ENCODE results near the gene REM2.

Gene REM2

DNA sequence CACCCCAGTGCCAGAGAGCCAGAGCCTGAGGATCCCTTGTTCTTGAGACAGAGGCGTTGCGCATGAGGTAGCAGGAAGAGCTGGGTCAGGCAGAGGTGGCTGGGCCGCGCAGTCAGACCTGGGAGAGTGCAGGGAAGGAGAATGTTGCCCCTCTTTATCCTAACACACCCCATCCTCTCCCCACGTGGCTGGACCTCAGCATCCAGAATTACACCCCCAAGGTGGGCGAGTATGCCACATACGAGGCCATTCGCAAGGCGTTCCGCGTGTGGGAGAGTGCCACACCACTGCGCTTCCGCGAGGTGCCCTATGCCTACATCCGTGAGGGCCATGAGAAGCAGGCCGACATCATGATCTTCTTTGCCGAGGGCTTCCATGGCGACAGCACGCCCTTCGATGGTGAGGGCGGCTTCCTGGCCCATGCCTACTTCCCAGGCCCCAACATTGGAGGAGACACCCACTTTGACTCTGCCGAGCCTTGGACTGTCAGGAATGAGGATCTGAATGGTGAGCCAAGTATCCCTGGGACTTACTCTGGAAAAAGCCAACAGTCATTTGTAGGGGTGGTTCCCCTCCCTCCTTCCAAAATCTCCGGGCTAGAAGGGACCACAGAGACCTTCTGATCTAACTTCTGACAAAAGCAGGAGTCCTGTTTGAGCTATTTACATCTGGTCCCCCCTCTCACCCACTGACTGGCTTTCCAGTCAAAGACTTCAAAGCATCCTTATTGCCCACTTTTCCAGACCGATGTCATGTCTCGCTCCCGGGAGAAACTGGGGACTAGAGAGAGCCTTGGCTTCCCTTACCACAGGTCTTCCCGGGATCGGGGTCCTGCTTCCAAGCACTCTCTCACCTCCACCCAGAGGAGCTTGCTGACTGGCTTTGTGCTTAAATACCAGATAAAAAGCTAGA is 40.6 kb upstream of the REM2 start:
- TF ChIP-seq, protein P1, sequence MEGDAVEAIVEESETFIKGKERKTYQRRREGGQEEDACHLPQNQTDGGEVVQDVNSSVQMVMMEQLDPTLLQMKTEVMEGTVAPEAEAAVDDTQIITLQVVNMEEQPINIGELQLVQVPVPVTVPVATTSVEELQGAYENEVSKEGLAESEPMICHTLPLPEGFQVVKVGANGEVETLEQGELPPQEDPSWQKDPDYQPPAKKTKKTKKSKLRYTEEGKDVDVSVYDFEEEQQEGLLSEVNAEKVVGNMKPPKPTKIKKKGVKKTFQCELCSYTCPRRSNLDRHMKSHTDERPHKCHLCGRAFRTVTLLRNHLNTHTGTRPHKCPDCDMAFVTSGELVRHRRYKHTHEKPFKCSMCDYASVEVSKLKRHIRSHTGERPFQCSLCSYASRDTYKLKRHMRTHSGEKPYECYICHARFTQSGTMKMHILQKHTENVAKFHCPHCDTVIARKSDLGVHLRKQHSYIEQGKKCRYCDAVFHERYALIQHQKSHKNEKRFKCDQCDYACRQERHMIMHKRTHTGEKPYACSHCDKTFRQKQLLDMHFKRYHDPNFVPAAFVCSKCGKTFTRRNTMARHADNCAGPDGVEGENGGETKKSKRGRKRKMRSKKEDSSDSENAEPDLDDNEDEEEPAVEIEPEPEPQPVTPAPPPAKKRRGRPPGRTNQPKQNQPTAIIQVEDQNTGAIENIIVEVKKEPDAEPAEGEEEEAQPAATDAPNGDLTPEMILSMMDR (IDR thresholded peaks at IDR 0.05; ENCODE audit: low read depth, low read length, poor library complexity, severe bottlenecking), result no peak
- no peak for TF ChIP-seq EZH2phosphoT487 (IDR thresholded peaks at IDR 0.05; ENCODE audit: borderline replicate concordance, low read length)
- no peaks in the 10 kb centered on the region for H3K9me2 ChIP-seq (replicated peaks; ENCODE audit: control insufficient read depth, low read length)
- no peaks in the 10 kb centered on the region for H3F3A ChIP-seq (ENCODE audit: control insufficient read depth, insufficient read depth)
- no peaks in the 10 kb centered on the region for H4K20me1 ChIP-seq (ENCODE audit: control insufficient read depth, insufficient read depth, low read depth, low read length)
- H3K4me2 ChIP-seq (ENCODE audit: low read length), result no peak overlapping the region
- no peak overlapping the region for H3K4me3 ChIP-seq (ENCODE audit: low read length)
- H3K36me3 ChIP-seq (ENCODE audit: control insufficient read depth, low read length), result no peaks in the 10 kb centered on the region
- no peaks in the 10 kb centered on the region for H3K9me3 ChIP-seq (ENCODE audit: control insufficient read depth, insufficient read depth, low read length)
- no peaks in the 10 kb centered on the region for H3K79me2 ChIP-seq (ENCODE audit: control insufficient read depth, low read length)
- no peaks in the 10 kb centered on the region for H3K4me1 ChIP-seq (ENCODE audit: control insufficient read depth, low read length)
- no peak overlapping the region for H3K27ac ChIP-seq (ENCODE audit: low read depth, low read length)
- H3K27me3 ChIP-seq (ENCODE audit: control insufficient read depth, low read length), result no peaks in the 10 kb centered on the region

DNA sequence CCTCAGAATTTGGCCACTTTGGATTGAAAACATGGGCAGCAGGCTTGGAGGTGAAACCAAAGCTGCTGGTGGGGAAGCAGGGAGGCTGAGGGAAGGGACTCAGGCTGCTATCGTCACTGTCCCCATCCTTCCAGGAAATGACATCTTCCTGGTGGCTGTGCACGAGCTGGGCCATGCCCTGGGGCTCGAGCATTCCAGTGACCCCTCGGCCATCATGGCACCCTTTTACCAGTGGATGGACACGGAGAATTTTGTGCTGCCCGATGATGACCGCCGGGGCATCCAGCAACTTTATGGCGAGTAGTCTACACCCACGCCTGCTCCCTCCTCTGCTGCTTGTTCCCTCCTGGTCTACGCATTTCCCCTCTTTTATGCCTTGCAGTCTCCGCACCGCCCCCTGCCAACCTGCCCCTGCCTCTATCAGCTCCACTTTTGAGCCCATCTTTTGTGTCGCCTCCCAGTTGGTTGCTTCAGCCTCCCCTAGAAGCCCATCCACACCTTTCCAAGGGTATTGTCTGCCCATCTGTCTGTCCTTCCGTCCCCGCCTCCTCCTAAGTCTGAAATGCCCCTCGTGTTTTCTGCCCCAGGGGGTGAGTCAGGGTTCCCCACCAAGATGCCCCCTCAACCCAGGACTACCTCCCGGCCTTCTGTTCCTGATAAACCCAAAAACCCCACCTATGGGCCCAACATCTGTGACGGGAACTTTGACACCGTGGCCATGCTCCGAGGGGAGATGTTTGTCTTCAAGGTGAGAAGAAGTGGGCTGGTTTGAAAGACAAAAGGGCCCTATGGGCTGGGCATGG is 39.7 kb upstream of the REM2 start:
- Histone ChIP-seq H3K27me3 (ENCODE audit: control insufficient read depth, low read length) (no peaks in the 10 kb centered on the region), H3K27ac (ENCODE audit: low read depth, low read length) (no peak overlapping the region), H3K4me1 (ENCODE audit: control insufficient read depth, low read length) (no peaks in the 10 kb centered on the region), H3K36me3 (ENCODE audit: control insufficient read depth, low read length) (no peaks in the 10 kb centered on the region), H4K20me1 (ENCODE audit: control insufficient read depth, insufficient read depth, low read depth, low read length) (no peaks in the 10 kb centered on the region), H3K79me2 (ENCODE audit: control insufficient read depth, low read length) (no peaks in the 10 kb centered on the region), H3K4me2 (ENCODE audit: low read length) (no peak overlapping the region), H3K9me3 (ENCODE audit: control insufficient read depth, insufficient read depth, low read length) (no peaks in the 10 kb centered on the region), H3K4me3 (ENCODE audit: low read length) (no peak overlapping the region), H3K9me2 (replicated peaks; ENCODE audit: control insufficient read depth, low read length) (no peaks in the 10 kb centered on the region), H3F3A (ENCODE audit: control insufficient read depth, insufficient read depth) (no peaks in the 10 kb centered on the region)
- no peak for TF ChIP-seq EZH2phosphoT487 (IDR thresholded peaks at IDR 0.05; ENCODE audit: borderline replicate concordance, low read length)
- TF ChIP-seq, protein P1 (IDR thresholded peaks at IDR 0.05; ENCODE audit: low read depth, low read length, poor library complexity, severe bottlenecking), result no peak

DNA sequence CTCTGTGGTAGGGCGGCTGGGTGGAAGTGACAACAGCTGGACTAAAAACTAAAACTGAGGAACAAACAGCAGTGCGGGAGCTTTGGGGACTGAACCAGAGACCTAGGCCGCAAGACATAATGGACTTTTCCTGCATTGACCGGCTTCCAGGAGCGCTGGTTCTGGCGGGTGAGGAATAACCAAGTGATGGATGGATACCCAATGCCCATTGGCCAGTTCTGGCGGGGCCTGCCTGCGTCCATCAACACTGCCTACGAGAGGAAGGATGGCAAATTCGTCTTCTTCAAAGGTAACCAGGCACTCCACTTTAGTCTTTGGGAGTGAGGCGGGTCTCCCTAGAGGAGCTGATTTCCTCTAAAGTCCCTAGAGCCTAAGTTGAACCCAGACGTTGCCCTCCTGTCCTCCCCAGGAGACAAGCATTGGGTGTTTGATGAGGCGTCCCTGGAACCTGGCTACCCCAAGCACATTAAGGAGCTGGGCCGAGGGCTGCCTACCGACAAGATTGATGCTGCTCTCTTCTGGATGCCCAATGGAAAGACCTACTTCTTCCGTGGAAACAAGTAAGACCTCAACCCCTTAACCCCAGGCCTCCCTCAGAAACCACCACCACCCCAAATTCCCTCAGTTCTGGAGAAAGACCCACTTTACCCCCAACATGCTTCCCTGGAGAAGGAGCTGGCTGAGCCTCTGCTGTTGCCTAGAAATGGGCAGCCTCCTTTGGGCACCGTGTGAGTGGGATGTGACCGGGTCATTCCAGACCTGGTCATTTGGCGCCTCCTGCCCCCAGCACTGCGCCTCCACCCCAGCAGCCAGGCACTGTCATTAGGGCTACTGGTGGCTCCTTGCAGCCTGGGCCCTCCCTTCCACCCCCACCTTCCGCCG is 38.6 kb upstream of the REM2 start:
- Histone ChIP-seq H3K27me3 (ENCODE audit: control insufficient read depth, low read length) (no peaks in the 10 kb centered on the region), H3K4me1 (ENCODE audit: control insufficient read depth, low read length) (no peaks in the 10 kb centered on the region), H4K20me1 (ENCODE audit: control insufficient read depth, insufficient read depth, low read depth, low read length) (no peaks in the 10 kb centered on the region), H3F3A (ENCODE audit: control insufficient read depth, insufficient read depth) (no peaks in the 10 kb centered on the region), H3K9me2 (replicated peaks; ENCODE audit: control insufficient read depth, low read length) (no peaks in the 10 kb centered on the region), H3K79me2 (ENCODE audit: control insufficient read depth, low read length) (no peaks in the 10 kb centered on the region), H3K4me2 (ENCODE audit: low read length) (no peak overlapping the region), H3K4me3 (ENCODE audit: low read length) (no peak overlapping the region), H3K9me3 (ENCODE audit: control insufficient read depth, insufficient read depth, low read length) (no peaks in the 10 kb centered on the region), H3K27ac (ENCODE audit: low read depth, low read length) (no peak overlapping the region), H3K36me3 (ENCODE audit: control insufficient read depth, low read length) (no peaks in the 10 kb centered on the region)
- TF ChIP-seq EZH2phosphoT487 (IDR thresholded peaks at IDR 0.05; ENCODE audit: borderline replicate concordance, low read length), result no peak
- TF ChIP-seq, protein P1 (IDR thresholded peaks at IDR 0.05; ENCODE audit: low read depth, low read length, poor library complexity, severe bottlenecking), result no peak

Measured in DOHH2 (cell line).